GM15510 (cell line): Measurements from ENCODE around the gene NDFIP1.

ENCODE experiments used
- POLR2A ChIP-seq: IDR thresholded peaks from 3 replicates; pipeline ENCODE4 v1.6.1; 2011; ENCODE audit warnings: borderline replicate concordance; ENCODE audit not compliant: insufficient read length; ENCODE audit errors: extremely low read depth

NDFIP1 gene

GRCh38 chr5:142178651-142179050, 70.1 kb downstream of the NDFIP1 start:
- no peak for TF ChIP-seq POLR2A

- TF ChIP-seq POLR2A: no peak
Measured at GRCh38 chr5:142179776-142180387, 71.3 kb downstream of the NDFIP1 start.

- TF ChIP-seq POLR2A: no peak
Measured at GRCh38 chr5:142181096-142181495, 72.5 kb downstream of the NDFIP1 start.

- no peak for TF ChIP-seq POLR2A
Measured at GRCh38 chr5:142181547-142182163, 73.1 kb downstream of the NDFIP1 start.

GRCh38 chr5:142182840-142183239, 74.3 kb downstream of the NDFIP1 start:
- TF ChIP-seq POLR2A: no peak

GRCh38 chr5:142183561-142183960, 75.0 kb downstream of the NDFIP1 start:
- no peak for TF ChIP-seq POLR2A

- no peak for TF ChIP-seq POLR2A
Measured at GRCh38 chr5:142184988-142185387, 76.4 kb downstream of the NDFIP1 start.

- no peak for TF ChIP-seq POLR2A
Measured at GRCh38 chr5:142186514-142186856, 77.9 kb downstream of the NDFIP1 start.

GRCh38 chr5:142186857-142187594, 78.4 kb downstream of the NDFIP1 start:
- no peak for TF ChIP-seq POLR2A

GRCh38 chr5:142189813-142190212, 81.2 kb downstream of the NDFIP1 start:
- no peak for TF ChIP-seq POLR2A

GRCh38 chr5:142191776-142192175, 83.2 kb downstream of the NDFIP1 start:
- no peak for TF ChIP-seq POLR2A

GRCh38 chr5:142192286-142193113, 83.9 kb downstream of the NDFIP1 start:
- TF ChIP-seq POLR2A: no peak

GRCh38 chr5:142193114-142193428, 84.5 kb downstream of the NDFIP1 start:
- no peak for TF ChIP-seq POLR2A

- TF ChIP-seq POLR2A: no peak
Measured at GRCh38 chr5:142197098-142197497, 88.5 kb downstream of the NDFIP1 start.

GRCh38 chr5:142197781-142198180, 89.2 kb downstream of the NDFIP1 start:
- TF ChIP-seq POLR2A: no peak
